ENCODE data around the gene RAD54L2.
"Not testable (repeated sequence)": the region's sequence is repeated elsewhere in the genome, so short reads cannot be mapped to it uniquely, and the experiment has no call there.

The RAD54L2 gene
- 98.8 to 105 reads per million in 2 experiments for total RNA-seq

GRCh38 chr3:51538459-51539290 lies at the start of gene RAD54L2:
Gene RAD54L2 (plus strand): TSS chr3:51538719. CDS start chr3:51590421, 51,702 bp downstream.
- DNase-seq (ENCODE audit: low read depth), result peak; percentile 59

- DNase-seq (ENCODE audit: low read depth), result peak; percentile 76
These were observed 39.4 kb upstream of the RAD54L2 start for GRCh38 chr3:51498876-51499738.

- no peak for DNase-seq (ENCODE audit: low read depth)
These were observed 37.8 kb upstream of the RAD54L2 start for GRCh38 chr3:51500632-51501131.

GRCh38 chr3:51501833-51502561 lies 36.5 kb upstream of the RAD54L2 start:
- DNase-seq (ENCODE audit: low read depth), result peak; percentile 68

- DNase-seq (ENCODE audit: low read depth), result no peak
These were observed 36.0 kb upstream of the RAD54L2 start for GRCh38 chr3:51502562-51502910.

- no peak for DNase-seq (ENCODE audit: low read depth)
These were observed 35.5 kb upstream of the RAD54L2 start for GRCh38 chr3:51503007-51503406.

GRCh38 chr3:51508255-51508654 lies 30.3 kb upstream of the RAD54L2 start:
- no peak for DNase-seq (ENCODE audit: low read depth)

GRCh38 chr3:51510996-51511395 lies 27.5 kb upstream of the RAD54L2 start:
- no peak for DNase-seq (ENCODE audit: low read depth)

- DNase-seq (ENCODE audit: low read depth), result no peak
These were observed 24.3 kb upstream of the RAD54L2 start for GRCh38 chr3:51514210-51514609.

- DNase-seq (ENCODE audit: low read depth), result no peak
These were observed 18.7 kb upstream of the RAD54L2 start for GRCh38 chr3:51519848-51520247.

- DNase-seq (ENCODE audit: low read depth), result not testable (repeated sequence)
These were observed 17.4 kb upstream of the RAD54L2 start for GRCh38 chr3:51520906-51521730.

GRCh38 chr3:51522273-51522962 lies 16.1 kb upstream of the RAD54L2 start:
- DNase-seq (ENCODE audit: low read depth), result no peak

- not testable (repeated sequence) for DNase-seq (ENCODE audit: low read depth)
These were observed 13.6 kb upstream of the RAD54L2 start for GRCh38 chr3:51524874-51525273.

GRCh38 chr3:51530485-51530884 lies 8.0 kb upstream of the RAD54L2 start:
- no peak for DNase-seq (ENCODE audit: low read depth)

GRCh38 chr3:51535146-51536019 lies 3.1 kb upstream of the RAD54L2 start:
- no peak for DNase-seq (ENCODE audit: low read depth)

GRCh38 chr3:51537631-51538030 lies 888 bp upstream of the RAD54L2 start:
- DNase-seq (ENCODE audit: low read depth), result not testable (repeated sequence)

GRCh38 chr3:51538115-51538458 lies 432 bp upstream of the RAD54L2 start:
- no peak for DNase-seq (ENCODE audit: low read depth)

GRCh38 chr3:51539291-51539941 lies 897 bp downstream of the RAD54L2 start:
- no peak for DNase-seq (ENCODE audit: low read depth)

GRCh38 chr3:51542596-51542995 lies 4.1 kb downstream of the RAD54L2 start:
- DNase-seq (ENCODE audit: low read depth), result not testable (repeated sequence)

All from T follicular helper cell (primary cell).